WI38 (cell line): ENCODE measurements around the gene MED16.
A peak's percentile ranks its signal among the peaks of the same experiment; 100 is the strongest.
"Not testable (repeated sequence)": the region's sequence is repeated elsewhere in the genome, so short reads cannot be mapped to it uniquely, and the experiment has no call there.

Experiments used
- H3K4me3 ChIP-seq: 2 replicates; pipeline ENCODE4 v1.5.1; 2011; ENCODE audit warnings: low read depth, mild to moderate bottlenecking, control low read depth, low read length
- TF ChIP-seq, protein P1 (sequence below): IDR thresholded peaks from 2 replicates; pipeline ENCODE4 v1.5.1; 2012; ENCODE audit warnings: low read depth, mild to moderate bottlenecking, control low read depth, low read length

MED16 gene

DNA sequence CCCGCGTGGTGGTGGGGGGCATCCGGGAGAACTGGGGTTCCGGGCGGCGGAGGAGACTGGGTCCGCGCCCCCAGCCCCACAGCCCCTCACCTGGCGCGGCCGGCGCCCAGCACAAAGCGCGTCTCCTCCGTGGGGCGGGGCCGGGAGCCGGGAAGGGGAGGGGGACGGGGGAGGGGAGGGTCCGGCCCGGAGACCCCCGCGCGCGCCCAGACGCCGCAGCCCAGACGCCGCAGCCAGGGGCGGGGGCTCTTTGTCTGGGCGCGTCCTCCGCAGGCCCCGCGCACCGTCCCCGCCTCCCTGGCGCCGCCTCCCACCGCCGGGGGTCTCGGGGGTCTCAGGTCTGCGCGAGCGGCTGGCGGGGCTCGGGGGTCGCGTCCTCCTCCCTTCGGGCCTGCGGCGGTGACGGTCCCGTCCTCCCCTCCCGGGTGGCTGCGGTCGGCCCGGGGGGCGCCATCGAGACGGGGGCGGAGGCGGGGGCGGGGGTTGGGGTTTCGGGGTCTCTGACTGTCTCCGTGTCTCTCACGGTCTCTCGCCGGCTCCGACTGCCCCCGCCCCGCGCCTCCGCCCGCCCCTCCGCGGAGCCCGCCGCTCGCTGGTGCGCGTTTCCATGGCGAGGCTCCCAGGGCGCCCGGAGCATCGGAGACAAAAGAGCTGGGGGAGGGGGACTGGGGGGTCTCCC lies 71.0 kb downstream of the MED16 start, which contains the start of gene PLPPR3:
TSS of gene PLPPR3 (minus strand) at position 131 of the 679 bp plus-strand sequence. CDS start 396 bp downstream, outside the sequence.
- peak within 1 kb of the TSS; percentile 54 for H3K4me3 ChIP-seq
- TF ChIP-seq, protein P1, sequence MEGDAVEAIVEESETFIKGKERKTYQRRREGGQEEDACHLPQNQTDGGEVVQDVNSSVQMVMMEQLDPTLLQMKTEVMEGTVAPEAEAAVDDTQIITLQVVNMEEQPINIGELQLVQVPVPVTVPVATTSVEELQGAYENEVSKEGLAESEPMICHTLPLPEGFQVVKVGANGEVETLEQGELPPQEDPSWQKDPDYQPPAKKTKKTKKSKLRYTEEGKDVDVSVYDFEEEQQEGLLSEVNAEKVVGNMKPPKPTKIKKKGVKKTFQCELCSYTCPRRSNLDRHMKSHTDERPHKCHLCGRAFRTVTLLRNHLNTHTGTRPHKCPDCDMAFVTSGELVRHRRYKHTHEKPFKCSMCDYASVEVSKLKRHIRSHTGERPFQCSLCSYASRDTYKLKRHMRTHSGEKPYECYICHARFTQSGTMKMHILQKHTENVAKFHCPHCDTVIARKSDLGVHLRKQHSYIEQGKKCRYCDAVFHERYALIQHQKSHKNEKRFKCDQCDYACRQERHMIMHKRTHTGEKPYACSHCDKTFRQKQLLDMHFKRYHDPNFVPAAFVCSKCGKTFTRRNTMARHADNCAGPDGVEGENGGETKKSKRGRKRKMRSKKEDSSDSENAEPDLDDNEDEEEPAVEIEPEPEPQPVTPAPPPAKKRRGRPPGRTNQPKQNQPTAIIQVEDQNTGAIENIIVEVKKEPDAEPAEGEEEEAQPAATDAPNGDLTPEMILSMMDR = no peak

- TF ChIP-seq, protein P1 = no peak
- H3K4me3 ChIP-seq = peak overlapping the region; percentile 54
These were observed 71.7 kb downstream of the MED16 start for GRCh38 chr19:821231-821824.

GRCh38 chr19:820212-820611 lies 72.8 kb downstream of the MED16 start:
- H3K4me3 ChIP-seq = not testable (repeated sequence)
